Lung (tissue), 12 donors: Measurements from ENCODE around the gene TTC13. TPM values are rescaled to one million over a fixed set of nuclear protein-coding genes. Genes with fewer than 3 reads are reported as not detected.

Experiments
- ATAC-seq: fragments of 200-7000 bp; cut with Tn5 transposase; one replicate; pipeline ENCODE4 v1.9.1; 2020; ENCODE audit warnings: moderate number of reproducible peaks; ENCODE audit not compliant: insufficient read depth, low FRiP score
- DNase-seq, 3 donors: peaks; one replicate each; pipeline ENCODE4 v3.0.0-alpha.2; 2013 to 2017
- H3K27ac ChIP-seq, 2 donors: one replicate each; pipeline ENCODE4 v1.5.1; 2013; ENCODE audit warnings: mild to moderate bottlenecking in 2 of 2, moderate library complexity in 2 of 2, control low read depth in 1 of 2, inconsistent platforms in 1 of 2, low read depth in 1 of 2, low read length in 1 of 2
- H3K27me3 ChIP-seq, 3 donors: one replicate each; pipeline ENCODE4 v1.5.1; 2013; ENCODE audit warnings: low read length in 2 of 3; ENCODE audit not compliant: control insufficient read depth in 3 of 3, insufficient read depth in 3 of 3
- H3K36me3 ChIP-seq, 4 donors: one replicate each; pipeline ENCODE4 v1.5.1; 2013; ENCODE audit warnings: low read length in 4 of 4, mild to moderate bottlenecking in 1 of 4, moderate library complexity in 1 of 4; ENCODE audit not compliant: control insufficient read depth in 4 of 4, insufficient read depth in 4 of 4
- H3K4me1 ChIP-seq, 5 donors: one replicate each; pipeline ENCODE4 v1.5.1; 2013; ENCODE audit warnings: low read length in 5 of 5, mild to moderate bottlenecking in 2 of 5, moderate library complexity in 1 of 5; ENCODE audit not compliant: control insufficient read depth in 5 of 5, insufficient read depth in 5 of 5
- H3K4me3 ChIP-seq: one replicate; pipeline ENCODE4 v1.5.1; 2013; ENCODE audit warnings: mild to moderate bottlenecking, control low read depth, moderate library complexity
- H3K9ac ChIP-seq, 2 donors: one replicate each; pipeline ENCODE4 v1.5.1; 2013; ENCODE audit warnings: low read length in 2 of 2, control low read depth in 1 of 2; ENCODE audit not compliant: insufficient read depth in 1 of 2
- H3K9me3 ChIP-seq, 4 donors: one replicate each; pipeline ENCODE4 v1.5.1; 2013; ENCODE audit warnings: low read length in 3 of 4, mild to moderate bottlenecking in 1 of 4, moderate library complexity in 1 of 4; ENCODE audit not compliant: control insufficient read depth in 4 of 4, insufficient read depth in 3 of 4
- CTCF ChIP-seq: IDR thresholded peaks from 2 replicates; pipeline ENCODE4 v1.5.1; 2012; ENCODE audit warnings: mild to moderate bottlenecking; ENCODE audit errors: control extremely low read depth, extremely low read depth
- WGBS, 2 donors: extraction: QIAGEN DNeasy Blood & Tissue Kit; methylation state at CpG; one replicate each; pipeline ENCODE4 v1.1.7; 2013; 5-methylcytosine and 5-hydroxymethylcytosine counted together
- polyA plus RNA-seq, 2 donors: library from polyadenylated mRNA; stranded (reverse); fragments of 200-250 nt; gene quantifications; one replicate each; pipeline ENCODE4 v1.2.1, GENCODE V29; 2013
- total RNA-seq, 2 donors: library from RNA; depleted of rRNA in 1 of 2; stranded (reverse); fragments of >200 nt in 1 of 2; gene quantifications; one replicate each; pipeline ENCODE4 v1.2.1, GENCODE V29; 2014 to 2021
- donor health status: control.
- donor health status: control.
- donor health status: Bipolar disorder and iron deficiency.
- donor health status: healthy.
- donor health status: DM: yes; HTN: yes; CAD: no.

The TTC13 gene
- total and polyA plus RNA-seq, 4 donors = 7.9 to 24.5 (median 17.4) TPM

GRCh38 chr1:230937371-230937770, 41.3 kb downstream of the TTC13 start:
- H3K9me3 ChIP-seq = no peaks in the 10 kb centered on the region
- no peak for TF ChIP-seq CTCF
- ATAC-seq = no peak
- H3K27me3 ChIP-seq = no peaks in the 10 kb centered on the region
- WGBS, 2 donors = 58 to 75% methylated on average over 2 of the region's 2 CpGs
- H3K27ac ChIP-seq = no peak overlapping the region
- no peak overlapping the region for H3K4me3 ChIP-seq
- no peak overlapping the region for H3K9ac ChIP-seq
- peaks cover 0 to 4% (median 0%) of the 10 kb centered on the region in 5 donors for H3K4me1 ChIP-seq
- peaks cover 0 to 9% (median 2%) of the 10 kb centered on the region in 4 donors for H3K36me3 ChIP-seq
- DNase-seq = peak in 2 of 3 donors; percentile 35 to 44

GRCh38 chr1:230936475-230936874, 42.2 kb downstream of the TTC13 start:
- H3K9ac ChIP-seq = no peak overlapping the region
- no peak for ATAC-seq
- H3K27ac ChIP-seq = no peak overlapping the region
- H3K27me3 ChIP-seq = no peaks in the 10 kb centered on the region
- H3K9me3 ChIP-seq = no peaks in the 10 kb centered on the region
- peaks cover 0 to 9% (median 2%) of the 10 kb centered on the region in 4 donors for H3K36me3 ChIP-seq
- no peak overlapping the region for H3K4me3 ChIP-seq
- peaks cover 0 to 4% (median 0%) of the 10 kb centered on the region in 5 donors for H3K4me1 ChIP-seq
- no peak for DNase-seq
- 75 to 84% methylated on average over 5 of the region's 5 CpGs for WGBS, 2 donors
- no peak for TF ChIP-seq CTCF

DNA sequence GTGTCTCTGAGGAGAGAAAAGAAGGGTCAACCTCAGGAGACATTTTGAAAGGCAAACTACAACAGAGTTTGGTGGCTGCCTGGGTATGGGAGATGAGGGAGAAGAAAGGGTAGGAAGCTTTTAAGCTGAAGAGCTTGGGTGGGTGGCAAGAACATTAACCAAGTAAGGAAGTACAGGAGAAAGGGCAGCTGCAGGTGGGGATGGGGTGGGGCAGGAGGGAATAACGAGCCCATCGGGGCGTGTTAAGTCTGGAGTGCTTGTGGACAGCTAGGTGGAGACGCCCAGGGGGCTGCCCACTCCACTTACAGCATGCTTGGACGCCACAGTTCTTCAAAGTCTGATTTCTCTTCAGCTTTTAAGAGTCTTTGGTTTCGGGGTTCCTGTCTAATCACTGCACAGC, 42.8 kb downstream of the TTC13 start:
- no peak overlapping the region for H3K9ac ChIP-seq
- no peak for DNase-seq
- peaks cover 0 to 4% (median 0%) of the 10 kb centered on the region in 5 donors for H3K4me1 ChIP-seq
- no peaks in the 10 kb centered on the region for H3K27me3 ChIP-seq
- H3K9me3 ChIP-seq = no peaks in the 10 kb centered on the region
- peaks cover 0 to 13% (median 5%) of the 10 kb centered on the region in 4 donors for H3K36me3 ChIP-seq
- no peak for TF ChIP-seq CTCF
- H3K27ac ChIP-seq = no peak overlapping the region
- no peak for ATAC-seq
- WGBS, 2 donors = 83 to 87% methylated on average over 6 of the region's 6 CpGs
- no peak overlapping the region for H3K4me3 ChIP-seq

GRCh38 chr1:230930986-230931385, 47.7 kb downstream of the TTC13 start:
- no peak for TF ChIP-seq CTCF
- ATAC-seq (no peak), DNase-seq (no peak)
- Histone ChIP-seq H3K27ac (no peak overlapping the region), H3K9ac (no peak overlapping the region), H3K4me3 (no peak overlapping the region), H3K9me3 (no peaks in the 10 kb centered on the region), H3K36me3 (peaks cover 7 to 11% (median 9%) of the 10 kb centered on the region in 4 donors), H3K4me1 (no peaks in the 10 kb centered on the region), H3K27me3 (no peaks in the 10 kb centered on the region)
- 88 to 91% methylated on average over 3 of the region's 3 CpGs for WGBS, 2 donors
